Hepatocyte (in vitro differentiated cells): ENCODE measurements around the gene DSCAML1.

ENCODE experiments used
- EZH2 ChIP-seq: fragments of 200-600 bp; sonication (generic); IDR thresholded peaks from 2 replicates; pipeline ENCODE4 v1.6.1; 2016; ENCODE audit warnings: antibody characterized with exemption, mild to moderate bottlenecking, borderline replicate concordance
- EZH2phosphoT487 ChIP-seq: fragments of 200-600 bp; sonication (generic); IDR thresholded peaks from one replicate; pipeline ENCODE4 v1.6.1; 2018; ENCODE audit warnings: antibody characterized with exemption, mild to moderate bottlenecking, low read depth, moderate library complexity; ENCODE audit not compliant: unreplicated experiment, severe bottlenecking
- TF ChIP-seq, protein P1 (sequence below): fragments of 200-600 bp; sonication (generic); IDR thresholded peaks from 2 replicates; pipeline ENCODE4 v1.5.1; 2016; ENCODE audit warnings: antibody characterized with exemption, mild to moderate bottlenecking; ENCODE audit not compliant: poor library complexity

DNA sequence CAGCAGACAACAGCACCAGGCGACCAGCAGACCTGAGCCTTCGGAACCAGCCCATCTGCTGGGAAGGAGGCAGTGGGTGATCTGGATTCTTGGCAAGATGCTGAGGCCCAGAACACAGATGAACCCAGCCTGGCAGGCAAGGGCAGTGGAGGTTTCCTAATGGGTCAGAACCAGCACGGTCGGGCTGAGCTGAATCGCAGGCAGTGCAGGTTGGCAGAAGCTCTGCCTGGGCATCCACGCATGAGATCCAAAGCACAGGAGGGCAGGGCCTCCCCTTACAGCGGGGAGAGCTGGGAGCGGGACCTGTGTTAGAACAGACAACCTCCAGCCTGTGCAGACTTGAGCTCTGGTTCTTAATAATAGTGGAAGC, 47.5 kb downstream of the DSCAML1 start:
- TF ChIP-seq, protein P1, sequence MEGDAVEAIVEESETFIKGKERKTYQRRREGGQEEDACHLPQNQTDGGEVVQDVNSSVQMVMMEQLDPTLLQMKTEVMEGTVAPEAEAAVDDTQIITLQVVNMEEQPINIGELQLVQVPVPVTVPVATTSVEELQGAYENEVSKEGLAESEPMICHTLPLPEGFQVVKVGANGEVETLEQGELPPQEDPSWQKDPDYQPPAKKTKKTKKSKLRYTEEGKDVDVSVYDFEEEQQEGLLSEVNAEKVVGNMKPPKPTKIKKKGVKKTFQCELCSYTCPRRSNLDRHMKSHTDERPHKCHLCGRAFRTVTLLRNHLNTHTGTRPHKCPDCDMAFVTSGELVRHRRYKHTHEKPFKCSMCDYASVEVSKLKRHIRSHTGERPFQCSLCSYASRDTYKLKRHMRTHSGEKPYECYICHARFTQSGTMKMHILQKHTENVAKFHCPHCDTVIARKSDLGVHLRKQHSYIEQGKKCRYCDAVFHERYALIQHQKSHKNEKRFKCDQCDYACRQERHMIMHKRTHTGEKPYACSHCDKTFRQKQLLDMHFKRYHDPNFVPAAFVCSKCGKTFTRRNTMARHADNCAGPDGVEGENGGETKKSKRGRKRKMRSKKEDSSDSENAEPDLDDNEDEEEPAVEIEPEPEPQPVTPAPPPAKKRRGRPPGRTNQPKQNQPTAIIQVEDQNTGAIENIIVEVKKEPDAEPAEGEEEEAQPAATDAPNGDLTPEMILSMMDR = no peak
- TF ChIP-seq EZH2phosphoT487 (no peak), EZH2 (no peak)
